ENCODE results near the gene BICD2. TPM values are rescaled to one million over a fixed set of nuclear protein-coding genes. Genes with fewer than 3 reads are reported as not detected.

BICD2 gene
- total and polyA plus RNA-seq, 7 donors, result 21.6 to 44.4 (median 28.7) TPM

GRCh38 chr9:92664394-92665152 is 100.1 kb downstream of the BICD2 start:
- ATAC-seq, result no peak
- WGBS, 3 donors, result 70 to 77% (median 73%) methylated on average over 13 of the region's 13 CpGs
- intact Hi-C loops (cut with DNase I), result no loop called here

GRCh38 chr9:92663951-92664350 is 100.7 kb downstream of the BICD2 start:
- Histone ChIP-seq H3K4me3 (no peak overlapping the region), H3K27me3 (ENCODE audit: insufficient read depth in 3 of 3, low read length in 2 of 3) (no peaks in the 10 kb centered on the region), H3K4me1 (peaks cover 16% of the 10 kb centered on the region), H3K36me3 (ENCODE audit: insufficient read depth in 1 of 2, low read depth in 1 of 2) (peaks cover 0 to 14% of the 10 kb centered on the region in 2 donors), H3K9me3 (no peaks in the 10 kb centered on the region), H3K27ac (no peak overlapping the region)
- DNase-seq (peak in 1 of 2 donors; percentile 40), ATAC-seq (no peak)
- 83 to 85% (median 84%) methylated on average over 10 of the region's 10 CpGs for WGBS, 3 donors
- intact Hi-C loops (cut with DNase I), result no loop called here
- TF ChIP-seq, protein P1, sequence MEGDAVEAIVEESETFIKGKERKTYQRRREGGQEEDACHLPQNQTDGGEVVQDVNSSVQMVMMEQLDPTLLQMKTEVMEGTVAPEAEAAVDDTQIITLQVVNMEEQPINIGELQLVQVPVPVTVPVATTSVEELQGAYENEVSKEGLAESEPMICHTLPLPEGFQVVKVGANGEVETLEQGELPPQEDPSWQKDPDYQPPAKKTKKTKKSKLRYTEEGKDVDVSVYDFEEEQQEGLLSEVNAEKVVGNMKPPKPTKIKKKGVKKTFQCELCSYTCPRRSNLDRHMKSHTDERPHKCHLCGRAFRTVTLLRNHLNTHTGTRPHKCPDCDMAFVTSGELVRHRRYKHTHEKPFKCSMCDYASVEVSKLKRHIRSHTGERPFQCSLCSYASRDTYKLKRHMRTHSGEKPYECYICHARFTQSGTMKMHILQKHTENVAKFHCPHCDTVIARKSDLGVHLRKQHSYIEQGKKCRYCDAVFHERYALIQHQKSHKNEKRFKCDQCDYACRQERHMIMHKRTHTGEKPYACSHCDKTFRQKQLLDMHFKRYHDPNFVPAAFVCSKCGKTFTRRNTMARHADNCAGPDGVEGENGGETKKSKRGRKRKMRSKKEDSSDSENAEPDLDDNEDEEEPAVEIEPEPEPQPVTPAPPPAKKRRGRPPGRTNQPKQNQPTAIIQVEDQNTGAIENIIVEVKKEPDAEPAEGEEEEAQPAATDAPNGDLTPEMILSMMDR (IDR thresholded peaks at IDR 0.05), result no peak

More at GRCh38 chr9:92664394-92665152, 100.1 kb downstream of the BICD2 start:
- Histone ChIP-seq H3K36me3 (ENCODE audit: insufficient read depth in 1 of 2, low read depth in 1 of 2) (peaks cover 0 to 14% of the 10 kb centered on the region in 2 donors), H3K4me3 (no peak overlapping the region), H3K9me3 (no peaks in the 10 kb centered on the region), H3K4me1 (peaks cover 21% of the 10 kb centered on the region), H3K27ac (no peak overlapping the region), H3K27me3 (ENCODE audit: insufficient read depth in 3 of 3, low read length in 2 of 3) (no peaks in the 10 kb centered on the region)
- DNase-seq, result peak in 1 of 2 donors; percentile 32
- TF ChIP-seq, protein P1 (IDR thresholded peaks at IDR 0.05), result no peak

- intact Hi-C loops (cut with DNase I), result no loop called here
- 92 to 98% (median 96%) methylated on average over 3 of the region's 3 CpGs for WGBS, 3 donors
- Histone ChIP-seq H3K9me3 (no peaks in the 10 kb centered on the region), H3K27me3 (ENCODE audit: insufficient read depth in 3 of 3, low read length in 2 of 3) (no peaks in the 10 kb centered on the region), H3K4me1 (peaks cover 8% of the 10 kb centered on the region), H3K27ac (no peak overlapping the region), H3K4me3 (no peak overlapping the region), H3K36me3 (ENCODE audit: insufficient read depth in 1 of 2, low read depth in 1 of 2) (peaks cover 0 to 20% of the 10 kb centered on the region in 2 donors)
- DNase-seq (peak in 1 of 2 donors; percentile 12), ATAC-seq (no peak)
- TF ChIP-seq, protein P1 (IDR thresholded peaks at IDR 0.05), result no peak
These were observed 101.5 kb downstream of the BICD2 start for GRCh38 chr9:92663126-92663525.

- DNase-seq (peak in 1 of 2 donors; percentile 18), ATAC-seq (no peak)
- TF ChIP-seq, protein P1 (IDR thresholded peaks at IDR 0.05), result no peak
- Histone ChIP-seq H3K36me3 (ENCODE audit: insufficient read depth in 1 of 2, low read depth in 1 of 2) (peaks cover 0 to 24% of the 10 kb centered on the region in 2 donors), H3K27me3 (ENCODE audit: insufficient read depth in 3 of 3, low read length in 2 of 3) (no peaks in the 10 kb centered on the region), H3K4me1 (no peaks in the 10 kb centered on the region), H3K4me3 (no peak overlapping the region), H3K9me3 (no peaks in the 10 kb centered on the region), H3K27ac (no peak overlapping the region)
- intact Hi-C loops (cut with DNase I), result no loop called here
- WGBS, 3 donors, result 89% methylated on average over 4 of the region's 4 CpGs
These were observed 102.9 kb downstream of the BICD2 start for GRCh38 chr9:92661743-92662142.

Other genes starting within 250 kb of the BICD2 start
- gene ECM2, start 228.8 kb downstream of the BICD2 start, total RNA-seq, result 1 to 10 TPM; 1.9 to 7.8 (median 3.2) TPM
- gene ECM2, start 228.8 kb downstream of the BICD2 start, polyA plus RNA-seq, result 1 to 10 TPM; 1.2 to 2.7 (median 1.4) TPM
- gene IPPK, start 94.7 kb downstream of the BICD2 start, total RNA-seq, result 1 to 10 TPM; 3.9 to 9.9 (median 8.0) TPM
- gene IPPK, start 94.7 kb downstream of the BICD2 start, polyA plus RNA-seq, result 10 to 100 TPM in 1 of 3 donors, 1 to 10 TPM in 2; 4.9 to 10.5 (median 9.9) TPM
- gene ZNF484, start 113.2 kb upstream of the BICD2 start, total RNA-seq, result 1 to 10 TPM; 3.9 to 6.1 (median 4.2) TPM
- gene ZNF484, start 113.2 kb upstream of the BICD2 start, polyA plus RNA-seq, result 1 to 10 TPM in 2 of 3 donors, under 1 TPM in 1; 0.79 to 2.6 (median 1.0) TPM
- gene FGD3, start 182.7 kb upstream of the BICD2 start, total RNA-seq, result 1 to 10 TPM; 1.2 to 2.5 (median 1.8) TPM
- under 1 TPM; 0.45 to 0.68 (median 0.58) TPM for gene FGD3, start 182.7 kb upstream of the BICD2 start, polyA plus RNA-seq

Data from psoas muscle (tissue), 8 donors.